ENCODE results near the gene BPIFB3.

Gene BPIFB3

DNA sequence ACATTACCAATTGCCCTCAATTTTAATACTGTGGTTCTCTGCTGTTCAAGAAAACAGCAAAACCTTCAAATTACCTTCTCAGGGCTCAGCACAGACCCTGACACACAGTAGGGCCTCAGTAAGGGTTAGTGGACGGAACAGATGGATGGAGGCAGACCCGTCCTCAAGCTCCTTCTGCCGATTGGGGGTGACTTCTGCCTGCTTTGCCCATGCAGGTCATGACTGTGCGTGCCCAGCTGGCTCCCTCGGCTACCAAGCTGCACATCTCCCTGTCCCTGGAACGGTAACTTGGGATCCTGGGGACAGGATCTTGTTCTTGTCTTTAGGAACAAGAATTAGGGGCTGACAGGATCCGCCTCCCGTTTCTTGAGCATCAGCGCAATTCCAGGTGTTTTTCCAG lies 16.0 kb downstream of the BPIFB3 start:
- H3K4me1 ChIP-seq (ENCODE audit: insufficient read depth, low read length), result no peaks in the 10 kb centered on the region
- no peak overlapping the region for H3K9ac ChIP-seq (ENCODE audit: low read depth, low read length)
- H3K27me3 ChIP-seq (ENCODE audit: insufficient read depth, low read length), result no peaks in the 10 kb centered on the region
- 96% methylated on average over 9 of the region's 9 CpGs for WGBS
- no peak overlapping the region for H3K27ac ChIP-seq (ENCODE audit: low read depth, low read length)
- H3K36me3 ChIP-seq (ENCODE audit: insufficient read depth, low read length), result no peaks in the 10 kb centered on the region
- no peak overlapping the region for H3K4me3 ChIP-seq (ENCODE audit: low read length)
- no peaks in the 10 kb centered on the region; the same call in 1 of the 2 replicates for H3K9me3 ChIP-seq (ENCODE audit: insufficient read depth, low read depth, low read length)

DNA sequence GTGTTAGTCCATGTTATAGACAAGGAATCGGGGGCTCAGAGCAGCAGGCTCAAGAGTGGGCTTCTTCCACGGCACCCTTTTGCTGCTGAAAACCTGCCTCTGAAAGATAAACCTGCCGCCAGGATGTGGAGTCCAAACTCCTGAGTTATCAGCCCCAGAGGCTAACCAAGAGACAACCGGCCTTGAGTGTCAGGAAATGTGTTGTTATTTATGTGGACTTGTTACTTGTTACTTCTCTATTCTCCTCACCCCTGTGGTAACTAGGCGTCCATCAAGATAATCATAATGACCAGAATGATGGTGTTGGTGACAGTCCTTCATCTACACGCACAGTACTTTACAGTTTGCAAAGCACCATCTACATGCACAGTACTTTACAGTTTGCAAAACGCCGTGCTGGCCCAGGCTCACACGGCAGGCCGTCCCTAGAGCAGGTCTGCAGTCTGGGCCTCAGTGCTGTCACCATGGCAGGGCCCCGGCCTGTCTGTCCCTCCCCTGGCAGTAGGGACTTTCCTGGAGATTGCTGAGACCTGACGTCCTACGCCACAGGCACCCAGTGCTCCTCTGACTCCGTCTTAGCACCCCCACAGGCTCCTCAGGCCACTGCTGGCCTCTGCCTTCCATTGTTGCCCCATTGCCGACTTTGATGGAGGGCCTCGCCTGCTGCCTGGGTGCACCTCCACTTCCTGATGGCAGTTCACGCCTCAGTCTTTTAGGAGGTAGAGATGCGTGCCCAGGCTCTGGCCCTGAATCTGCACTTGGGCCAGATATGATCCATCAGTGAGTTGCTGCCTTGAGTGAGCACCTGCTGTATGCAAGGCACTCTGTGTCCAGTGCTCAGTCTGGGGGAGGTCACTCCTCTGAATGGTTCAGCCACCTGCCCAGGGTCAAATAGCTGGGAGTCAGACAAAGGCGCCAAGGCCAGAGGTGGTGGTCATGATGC lies 16.7 kb downstream of the BPIFB3 start:
- Histone ChIP-seq H3K27ac (ENCODE audit: low read depth, low read length) (no peak overlapping the region), H3K9ac (ENCODE audit: low read depth, low read length) (no peak overlapping the region), H3K4me3 (ENCODE audit: low read length) (no peak overlapping the region), H3K27me3 (ENCODE audit: insufficient read depth, low read length) (no peaks in the 10 kb centered on the region), H3K4me1 (ENCODE audit: insufficient read depth, low read length) (no peaks in the 10 kb centered on the region), H3K9me3 (ENCODE audit: insufficient read depth, low read depth, low read length) (no peaks in the 10 kb centered on the region; the same call in 1 of the 2 replicates), H3K36me3 (ENCODE audit: insufficient read depth, low read length) (no peaks in the 10 kb centered on the region)
- 93% methylated on average over 19 of the region's 19 CpGs for WGBS

DNA sequence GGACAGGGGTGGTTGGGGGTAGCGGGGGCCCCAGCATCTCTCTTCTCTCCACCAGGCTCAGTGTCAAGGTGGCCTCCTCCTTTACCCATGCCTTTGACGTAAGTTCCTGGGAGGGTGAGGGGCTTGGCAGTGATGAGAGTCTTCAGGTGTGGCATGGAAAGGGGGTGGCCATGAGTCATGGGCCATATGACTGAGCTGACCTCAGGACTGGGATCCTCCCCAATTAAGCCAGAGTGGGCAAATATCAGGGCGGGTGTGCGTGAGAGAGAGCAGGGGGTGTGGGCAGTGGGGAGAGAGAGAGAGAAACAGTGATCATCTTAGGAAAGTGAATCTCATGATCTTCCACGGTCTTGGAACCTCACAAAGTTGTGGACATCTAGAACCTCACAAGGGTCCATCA lies 17.5 kb downstream of the BPIFB3 start:
- 90% methylated on average over 4 of the region's 5 CpGs for WGBS
- Histone ChIP-seq H3K27me3 (ENCODE audit: insufficient read depth, low read length) (no peaks in the 10 kb centered on the region), H3K4me3 (ENCODE audit: low read length) (no peak overlapping the region), H3K27ac (ENCODE audit: low read depth, low read length) (no peak overlapping the region), H3K4me1 (ENCODE audit: insufficient read depth, low read length) (no peaks in the 10 kb centered on the region), H3K9ac (ENCODE audit: low read depth, low read length) (no peak overlapping the region), H3K36me3 (ENCODE audit: insufficient read depth, low read length) (no peaks in the 10 kb centered on the region), H3K9me3 (ENCODE audit: insufficient read depth, low read depth, low read length) (no peaks in the 10 kb centered on the region; the same call in 1 of the 2 replicates)

DNA sequence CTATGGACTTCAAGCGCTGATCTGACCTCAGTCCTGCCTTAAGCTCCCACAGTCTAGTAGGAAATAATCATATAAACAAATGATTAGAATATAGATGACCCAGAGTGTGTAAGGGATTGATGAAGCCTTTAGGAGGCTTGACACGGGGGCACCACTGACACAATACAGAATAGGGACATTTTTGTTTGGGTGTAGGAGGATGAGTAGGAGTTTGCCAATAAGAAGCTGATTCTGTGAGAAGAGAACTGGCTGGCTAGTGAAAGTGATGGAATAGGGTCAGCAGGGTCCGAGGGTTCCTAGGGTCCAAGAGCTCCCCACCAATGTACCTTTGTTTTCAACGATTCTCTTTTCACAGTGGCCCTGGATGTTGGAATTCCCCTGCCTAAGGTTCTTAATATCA lies 18.7 kb downstream of the BPIFB3 start:
- Histone ChIP-seq H3K4me3 (ENCODE audit: low read length) (no peak overlapping the region), H3K9me3 (ENCODE audit: insufficient read depth, low read depth, low read length) (no peaks in the 10 kb centered on the region; the same call in 1 of the 2 replicates), H3K9ac (ENCODE audit: low read depth, low read length) (no peak overlapping the region), H3K4me1 (ENCODE audit: insufficient read depth, low read length) (no peaks in the 10 kb centered on the region), H3K36me3 (ENCODE audit: insufficient read depth, low read length) (no peaks in the 10 kb centered on the region), H3K27ac (ENCODE audit: low read depth, low read length) (no peak overlapping the region), H3K27me3 (ENCODE audit: insufficient read depth, low read length) (no peaks in the 10 kb centered on the region)
- WGBS, result 96% methylated on average over 4 of the region's 4 CpGs

DNA sequence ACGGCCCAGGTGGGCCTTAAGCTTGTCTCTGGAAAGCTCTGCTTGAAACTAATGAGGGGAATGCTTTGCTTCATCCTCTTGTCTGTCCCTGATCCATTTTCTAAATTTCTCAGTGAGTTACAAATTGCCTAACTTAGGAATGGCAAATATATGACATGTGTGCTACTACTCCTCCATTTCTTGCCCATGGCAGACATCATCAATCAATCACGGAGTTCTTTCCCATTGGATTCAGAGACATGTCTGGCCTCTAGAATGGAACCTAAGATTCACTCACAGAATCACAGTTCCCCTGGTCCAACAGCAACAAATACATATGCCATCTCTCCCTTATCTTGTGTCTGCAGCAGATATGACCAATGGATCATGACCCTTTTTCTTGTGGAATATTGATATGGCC lies 19.1 kb downstream of the BPIFB3 start:
- no peak overlapping the region for H3K4me3 ChIP-seq (ENCODE audit: low read length)
- 92% methylated on average over 2 of the region's 2 CpGs for WGBS
- no peaks in the 10 kb centered on the region for H3K4me1 ChIP-seq (ENCODE audit: insufficient read depth, low read length)
- no peaks in the 10 kb centered on the region; the same call in 1 of the 2 replicates for H3K9me3 ChIP-seq (ENCODE audit: insufficient read depth, low read depth, low read length)
- H3K9ac ChIP-seq (ENCODE audit: low read depth, low read length), result no peak overlapping the region
- no peaks in the 10 kb centered on the region for H3K36me3 ChIP-seq (ENCODE audit: insufficient read depth, low read length)
- no peaks in the 10 kb centered on the region for H3K27me3 ChIP-seq (ENCODE audit: insufficient read depth, low read length)
- H3K27ac ChIP-seq (ENCODE audit: low read depth, low read length), result no peak overlapping the region

DNA sequence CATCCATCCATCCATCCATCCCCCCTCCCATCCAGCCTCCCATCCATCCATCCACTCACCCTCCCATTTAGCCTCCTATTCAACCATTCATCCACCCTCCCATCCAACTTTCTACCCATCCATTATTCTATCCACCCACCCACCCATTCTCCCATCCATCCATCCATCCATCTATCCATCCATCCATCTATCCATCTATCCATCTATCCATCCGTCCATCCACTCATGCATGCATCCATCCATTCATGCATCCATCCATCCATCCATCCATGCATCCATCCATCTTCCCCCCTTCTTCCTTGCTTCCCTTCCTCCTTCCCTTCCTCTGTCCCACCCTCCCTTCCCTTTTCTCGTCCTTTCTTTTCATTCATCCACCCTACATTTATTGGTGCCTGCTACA lies 21.0 kb downstream of the BPIFB3 start:
- 87% methylated on average over 2 of the region's 2 CpGs for WGBS
- no peak overlapping the region for H3K4me3 ChIP-seq (ENCODE audit: low read length)
- H3K9ac ChIP-seq (ENCODE audit: low read depth, low read length), result no peak overlapping the region
- no peaks in the 10 kb centered on the region for H3K4me1 ChIP-seq (ENCODE audit: insufficient read depth, low read length)
- no peak overlapping the region for H3K27ac ChIP-seq (ENCODE audit: low read depth, low read length)
- no peaks in the 10 kb centered on the region for H3K36me3 ChIP-seq (ENCODE audit: insufficient read depth, low read length)
- H3K9me3 ChIP-seq (ENCODE audit: insufficient read depth, low read depth, low read length), result no peaks in the 10 kb centered on the region; the same call in 1 of the 2 replicates
- H3K27me3 ChIP-seq (ENCODE audit: insufficient read depth, low read length), result no peaks in the 10 kb centered on the region

DNA sequence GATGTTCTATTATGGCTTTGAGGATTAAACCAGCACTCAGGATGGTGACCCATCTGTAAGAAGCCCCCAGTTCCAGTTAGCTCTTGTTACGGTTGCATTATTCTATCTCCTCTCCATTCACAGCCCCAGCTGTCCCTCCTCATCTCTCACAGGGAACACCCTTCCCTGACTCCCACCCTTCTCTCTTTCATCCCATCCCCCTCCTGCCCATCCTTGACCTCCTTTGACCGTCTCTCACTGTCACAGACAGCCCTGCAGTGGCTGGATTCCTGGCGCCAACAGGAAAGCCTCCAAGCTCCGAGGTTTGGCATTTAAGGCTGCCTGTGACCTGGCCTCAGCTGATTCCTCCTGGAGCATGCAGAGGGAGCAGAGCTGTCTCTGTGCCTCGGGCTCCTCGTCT lies 21.6 kb downstream of the BPIFB3 start:
- Histone ChIP-seq H3K27me3 (ENCODE audit: insufficient read depth, low read length) (no peaks in the 10 kb centered on the region), H3K9ac (ENCODE audit: low read depth, low read length) (no peak overlapping the region), H3K9me3 (ENCODE audit: insufficient read depth, low read depth, low read length) (no peaks in the 10 kb centered on the region; the same call in 1 of the 2 replicates)

DNA sequence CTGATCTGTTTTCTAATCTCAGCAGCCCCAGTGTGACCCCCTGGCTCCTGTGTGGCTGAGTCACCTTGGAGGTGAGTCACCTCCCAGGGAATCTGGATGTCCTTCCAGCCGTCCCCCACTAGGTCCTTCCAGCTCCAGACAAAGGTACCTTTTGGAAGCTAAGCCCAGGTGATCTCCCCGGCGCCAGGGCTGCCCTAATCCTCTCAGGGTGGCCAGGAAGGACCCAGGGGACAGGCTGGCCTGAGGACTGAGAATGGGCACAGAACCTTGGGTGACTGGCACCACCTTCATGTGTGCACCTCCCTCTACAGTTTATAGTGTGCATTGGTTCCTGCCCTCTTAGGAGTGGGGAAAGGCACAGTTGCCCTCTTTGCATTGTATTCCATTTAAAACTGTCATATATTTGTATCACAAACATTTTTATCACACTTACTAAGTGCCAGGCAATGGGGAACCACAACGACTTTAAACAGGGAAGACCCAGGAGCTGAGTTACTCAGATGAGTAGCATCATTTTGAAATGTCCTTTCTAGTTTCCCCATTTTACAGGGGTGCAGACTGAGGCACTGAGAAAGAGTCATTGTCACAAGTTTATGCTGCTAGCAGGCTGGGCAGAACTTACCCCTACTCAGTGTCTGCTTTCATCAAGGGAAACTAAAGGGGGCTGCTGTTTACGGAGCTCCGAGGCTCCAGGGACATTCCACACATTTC lies 23.1 kb downstream of the BPIFB3 start:
- H3K4me3 ChIP-seq (ENCODE audit: low read length), result no peak overlapping the region
- no peaks in the 10 kb centered on the region; the same call in 1 of the 2 replicates for H3K9me3 ChIP-seq (ENCODE audit: insufficient read depth, low read depth, low read length)
- H3K9ac ChIP-seq (ENCODE audit: low read depth, low read length), result no peak overlapping the region
- 68% methylated on average over 6 of the region's 6 CpGs for WGBS
- no peaks in the 10 kb centered on the region for H3K27me3 ChIP-seq (ENCODE audit: insufficient read depth, low read length)
- no peak overlapping the region for H3K27ac ChIP-seq (ENCODE audit: low read depth, low read length)
- H3K4me1 ChIP-seq (ENCODE audit: insufficient read depth, low read length), result no peaks in the 10 kb centered on the region
- H3K36me3 ChIP-seq (ENCODE audit: insufficient read depth, low read length), result no peaks in the 10 kb centered on the region

More for the DNA sequence above, 21.6 kb downstream of the BPIFB3 start:
- no peaks in the 10 kb centered on the region for H3K36me3 ChIP-seq (ENCODE audit: insufficient read depth, low read length)
- H3K4me3 ChIP-seq (ENCODE audit: low read length), result no peak overlapping the region
- no peaks in the 10 kb centered on the region for H3K4me1 ChIP-seq (ENCODE audit: insufficient read depth, low read length)
- WGBS, result 85% methylated on average over 6 of the region's 6 CpGs
- no peak overlapping the region for H3K27ac ChIP-seq (ENCODE audit: low read depth, low read length)

DNA sequence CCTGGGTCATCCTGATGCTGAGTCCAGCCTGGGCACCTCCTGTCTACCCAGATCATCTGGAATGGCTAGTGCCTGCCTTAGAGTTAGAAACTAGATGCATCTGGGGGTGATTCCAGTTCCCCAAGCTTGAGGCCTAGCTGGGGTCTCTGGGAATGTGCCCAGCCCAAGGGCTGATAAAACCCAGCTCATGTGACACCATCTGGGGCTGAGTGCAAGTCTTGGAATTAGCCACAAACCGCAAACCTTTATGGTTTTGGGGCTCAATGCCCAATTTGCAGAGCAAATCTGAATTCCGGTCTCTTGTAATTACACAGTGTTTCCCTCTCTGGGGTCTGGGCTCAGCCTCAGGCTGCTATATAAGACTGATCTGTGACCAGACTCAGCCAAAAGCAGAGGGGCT lies 25.6 kb downstream of the BPIFB3 start, which contains the start of gene BPIFB4:
TSS of gene BPIFB4 (plus strand) at position 385 of the 400 bp plus-strand sequence. CDS start 1,884 bp downstream, outside the sequence.
- WGBS, result 94% methylated on average over 2 of the region's 2 CpGs
- Histone ChIP-seq H3K9ac (ENCODE audit: low read depth, low read length) (no peak within 1 kb of the TSS), H3K36me3 (ENCODE audit: insufficient read depth, low read length) (no peaks in the 10 kb centered on the region), H3K27me3 (ENCODE audit: insufficient read depth, low read length) (no peaks in the 10 kb centered on the region), H3K4me3 (ENCODE audit: low read length) (no peak within 1 kb of the TSS), H3K4me1 (ENCODE audit: insufficient read depth, low read length) (no peaks in the 10 kb centered on the region), H3K9me3 (ENCODE audit: insufficient read depth, low read depth, low read length) (no peaks in the 10 kb centered on the region), H3K27ac (ENCODE audit: low read depth, low read length) (no peak within 1 kb of the TSS)

DNA sequence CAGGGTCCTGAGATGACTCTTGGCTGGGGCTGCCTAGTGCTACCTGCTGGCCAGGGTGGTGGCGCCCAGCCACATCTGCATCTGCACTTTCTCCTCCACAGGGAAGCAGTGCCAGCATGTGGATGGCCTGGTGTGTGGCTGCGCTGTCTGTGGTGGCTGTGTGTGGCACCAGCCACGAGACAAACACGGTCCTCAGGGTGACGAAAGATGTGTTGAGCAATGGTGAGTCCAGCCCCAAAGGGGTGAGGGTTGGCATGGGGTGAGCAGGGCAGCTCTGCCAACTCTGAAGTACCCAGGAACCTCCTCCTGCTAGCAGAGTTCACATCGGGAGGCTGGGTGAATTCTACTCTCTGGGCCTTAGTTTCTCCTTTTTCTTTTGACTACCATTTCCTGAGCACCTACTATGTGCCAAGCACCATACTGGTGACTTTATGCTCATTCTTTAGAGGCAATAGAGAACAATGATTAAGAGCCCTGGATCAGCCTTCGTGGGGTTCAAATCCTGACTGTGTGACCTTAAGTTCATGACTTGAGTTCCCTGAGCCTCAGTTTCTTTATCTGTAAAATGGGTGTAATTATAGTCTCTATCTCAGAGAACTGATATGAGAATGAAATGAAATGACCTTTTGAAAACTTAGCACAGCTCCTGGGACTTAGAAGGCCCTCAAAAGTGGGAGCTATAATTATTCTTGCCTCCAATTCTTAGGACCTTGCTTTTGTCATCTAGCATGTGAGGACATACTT lies 27.9 kb downstream of the BPIFB3 start:
- H3K9me3 ChIP-seq (ENCODE audit: insufficient read depth, low read depth, low read length), result no peaks in the 10 kb centered on the region
- 94% methylated on average over 7 of the region's 7 CpGs for WGBS
- no peaks in the 10 kb centered on the region for H3K27me3 ChIP-seq (ENCODE audit: insufficient read depth, low read length)
- no peak overlapping the region for H3K9ac ChIP-seq (ENCODE audit: low read depth, low read length)
- H3K4me3 ChIP-seq (ENCODE audit: low read length), result no peak overlapping the region
- no peaks in the 10 kb centered on the region for H3K36me3 ChIP-seq (ENCODE audit: insufficient read depth, low read length)
- H3K4me1 ChIP-seq (ENCODE audit: insufficient read depth, low read length), result no peaks in the 10 kb centered on the region
- no peak overlapping the region for H3K27ac ChIP-seq (ENCODE audit: low read depth, low read length)
